Activated CD8-positive, alpha-beta T cell treated with anti-CD3 and anti-CD28 coated beads, Interleukin-2, amount 10 ng/mL, durations not matched to agents 7 days and 5 days (primary cell): ENCODE measurements around the gene KIAA0930. TPM values are rescaled to one million over a fixed set of nuclear protein-coding genes. Genes with fewer than 3 reads are reported as not detected.

Experiments used
- ATAC-seq: fragments of 150-1000 bp; cut with Tn5 transposase; one replicate; pipeline ENCODE4 v1.10.0; 2021; ENCODE audit warnings: moderate library complexity
- CTCF ChIA-PET: fragments of 350-600 bp; sonication (Branson Sonifier 250); formaldehyde crosslinking; loops from one replicate; lab custom pipeline; 2021; ENCODE audit warnings: antibody characterized with exemption; lab: Charles Lee
- POLR2A ChIA-PET: fragments of 350-600 bp; sonication (Branson Sonifier 250); formaldehyde crosslinking; loops from one replicate; lab custom pipeline; 2021; ENCODE audit warnings: antibody characterized with exemption; lab: Charles Lee
- DNase-seq: peaks from one replicate; pipeline ENCODE4 v3.0.0-alpha.2; 2020
- H3K27ac Mint-ChIP-seq: one replicate; pipeline ENCODE4 v1.8.0; 2021; ENCODE audit warnings: mild to moderate bottlenecking, mixed read lengths
- H3K27me3 Mint-ChIP-seq: one replicate; pipeline ENCODE4 v1.8.0; 2021; ENCODE audit warnings: low read depth, mixed read lengths
- H3K36me3 Mint-ChIP-seq: one replicate; pipeline ENCODE4 v1.8.0; 2021; ENCODE audit warnings: low read depth, mixed read lengths
- H3K4me1 Mint-ChIP-seq: one replicate; pipeline ENCODE4 v1.8.0; 2021; ENCODE audit warnings: low read depth, mixed read lengths
- H3K4me3 Mint-ChIP-seq: one replicate; pipeline ENCODE4 v1.8.0; 2021; ENCODE audit warnings: mild to moderate bottlenecking, mixed read lengths
- H3K9me3 Mint-ChIP-seq: one replicate; pipeline ENCODE4 v1.8.0; 2022; ENCODE audit warnings: mixed read lengths; ENCODE audit not compliant: insufficient read depth
- total RNA-seq, 2 experiments: library from RNA; stranded (reverse); gene quantifications; one replicate each; pipeline ENCODE4 v1.2.3, GENCODE V29; 2021

KIAA0930 gene
- total RNA-seq, 2 experiments from 2014 or later: 48.5 to 52.4 TPM

GRCh38 chr22:45172881-45173585, 67.7 kb downstream of the KIAA0930 start:
- POLR2A ChIA-PET: interaction anchor here (1.0 to 2.7 kb wide), 5 partner anchors 9 to 95 kb away, joined by 4 to 32 read pairs (median 4); partner anchors contain the start of gene NUP50

GRCh38 chr22:45171830-45172229, 68.9 kb downstream of the KIAA0930 start:
- Mint-ChIP-seq H3K27ac (peak overlapping the region; percentile 66), H3K9me3 (no peaks in the 10 kb centered on the region), H3K36me3 (peaks cover 83% of the 10 kb centered on the region), H3K4me3 (peak overlapping the region; percentile 6), H3K4me1 (peaks cover 80% of the 10 kb centered on the region), H3K27me3 (no peaks in the 10 kb centered on the region)
- ChIA-PET CTCF (interaction anchor here (5.0 kb wide), 1 partner anchor 8 kb away, joined by 28 read pairs; the partner anchor contains the start of gene NUP50), POLR2A (interaction anchor here (1.6 to 2.7 kb wide), 3 partner anchors 8 to 75 kb away, joined by 4 to 32 read pairs (median 5); partner anchors contain the start of gene NUP50)
- ATAC-seq: no peak
- DNase-seq: no peak

More at GRCh38 chr22:45172881-45173585, 67.7 kb downstream of the KIAA0930 start:
- H3K36me3 Mint-ChIP-seq: peaks cover 88% of the 10 kb centered on the region
- H3K27ac Mint-ChIP-seq: peak overlapping the region; percentile 79
- peaks cover 80% of the 10 kb centered on the region for H3K4me1 Mint-ChIP-seq
- peak overlapping the region; percentile 34 for H3K4me3 Mint-ChIP-seq
- H3K9me3 Mint-ChIP-seq: no peaks in the 10 kb centered on the region
- CTCF ChIA-PET: interaction anchor here (0.7 to 5.0 kb wide), 7 partner anchors 8 to 76 kb away, joined by 3 to 28 read pairs (median 4); partner anchors contain the start of gene NUP50
- peak; percentile 81 for ATAC-seq
- DNase-seq: no peak
- H3K27me3 Mint-ChIP-seq: no peaks in the 10 kb centered on the region

- ATAC-seq (no peak), DNase-seq (peak; percentile 37)
- Mint-ChIP-seq H3K4me3 (peak overlapping the region; percentile 30), H3K9me3 (no peaks in the 10 kb centered on the region), H3K27me3 (no peaks in the 10 kb centered on the region), H3K4me1 (peaks cover 82% of the 10 kb centered on the region), H3K36me3 (peaks cover 83% of the 10 kb centered on the region), H3K27ac (peak overlapping the region; percentile 73)
- POLR2A ChIA-PET: no interaction called here
- CTCF ChIA-PET: interaction anchor here (1.4 kb wide), 1 partner anchor 9 kb away, joined by 4 read pairs; no protein-coding TSS in a partner anchor
Observed at GRCh38 chr22:45169591-45170466, 70.9 kb downstream of the KIAA0930 start.

GRCh38 chr22:45166932-45167331, 73.8 kb downstream of the KIAA0930 start:
- H3K27ac Mint-ChIP-seq: no peak overlapping the region
- ATAC-seq: no peak
- H3K9me3 Mint-ChIP-seq: no peaks in the 10 kb centered on the region
- CTCF ChIA-PET: interaction anchor here (1.0 to 1.6 kb wide), 3 partner anchors 9 to 71 kb away, joined by 4 to 6 read pairs (median 4); no protein-coding TSS in a partner anchor
- H3K4me3 Mint-ChIP-seq: peak overlapping the region; percentile 0
- H3K27me3 Mint-ChIP-seq: no peaks in the 10 kb centered on the region
- peaks cover 67% of the 10 kb centered on the region for H3K36me3 Mint-ChIP-seq
- DNase-seq: no peak
- peaks cover 65% of the 10 kb centered on the region for H3K4me1 Mint-ChIP-seq
- POLR2A ChIA-PET: no interaction called here

GRCh38 chr22:45164270-45165088, 76.2 kb downstream of the KIAA0930 start:
- ATAC-seq (peak; percentile 36), DNase-seq (peak; percentile 50)
- POLR2A ChIA-PET: interaction anchor here (0.6 to 2.8 kb wide), 12 partner anchors 8 to 1424 kb away, joined by 3 to 32 read pairs (median 3); no protein-coding TSS in a partner anchor
- Mint-ChIP-seq H3K4me1 (peaks cover 62% of the 10 kb centered on the region), H3K36me3 (peaks cover 48% of the 10 kb centered on the region), H3K4me3 (peak overlapping the region; percentile 98), H3K27me3 (no peaks in the 10 kb centered on the region), H3K27ac (peak overlapping the region; percentile 97), H3K9me3 (no peaks in the 10 kb centered on the region)
- CTCF ChIA-PET: interaction anchor here (0.7 to 3.1 kb wide), 7 partner anchors 10 to 153 kb away, joined by 3 to 28 read pairs (median 3); no protein-coding TSS in a partner anchor

- peak within 1 kb of the TSS; percentile 97 for H3K27ac Mint-ChIP-seq
- H3K9me3 Mint-ChIP-seq: no peaks in the 10 kb centered on the region
- H3K4me3 Mint-ChIP-seq: peak within 1 kb of the TSS; percentile 98
- ChIA-PET POLR2A (interaction anchor here (0.6 to 2.8 kb wide), 13 partner anchors 9 to 1431 kb away, joined by 3 to 32 read pairs (median 3); no protein-coding TSS in a partner anchor), CTCF (interaction anchor here (0.9 to 3.1 kb wide), 6 partner anchors 10 to 154 kb away, joined by 3 to 28 read pairs (median 3); no protein-coding TSS in a partner anchor)
- peaks cover 64% of the 10 kb centered on the region for H3K4me1 Mint-ChIP-seq
- DNase-seq (peak; percentile 97), ATAC-seq (peak; percentile 89)
- H3K36me3 Mint-ChIP-seq: peaks cover 44% of the 10 kb centered on the region
- H3K27me3 Mint-ChIP-seq: no peaks in the 10 kb centered on the region
Observed at GRCh38 chr22:45163451-45164269, 77.0 kb downstream of the KIAA0930 start, which contains the start of gene NUP50. TSS of gene NUP50 (plus strand) at chr22:45163925. CDS start at chr22:45168178, 4,253 bp downstream.

- peak; percentile 33 for ATAC-seq
- ChIA-PET POLR2A (interaction anchor here (0.7 to 2.8 kb wide), 9 partner anchors 10 to 1431 kb away, joined by 3 to 32 read pairs (median 4); no protein-coding TSS in a partner anchor), CTCF (interaction anchor here (0.9 to 3.1 kb wide), 4 partner anchors 11 to 155 kb away, joined by 3 to 28 read pairs (median 3); no protein-coding TSS in a partner anchor)
- peaks cover 62% of the 10 kb centered on the region for H3K4me1 Mint-ChIP-seq
- H3K4me3 Mint-ChIP-seq: peak overlapping the region; percentile 94
- H3K9me3 Mint-ChIP-seq: no peaks in the 10 kb centered on the region
- H3K27me3 Mint-ChIP-seq: no peaks in the 10 kb centered on the region
- DNase-seq: peak; percentile 42
- peak overlapping the region; percentile 89 for H3K27ac Mint-ChIP-seq
- H3K36me3 Mint-ChIP-seq: peaks cover 40% of the 10 kb centered on the region
Observed at GRCh38 chr22:45163099-45163450, 77.6 kb downstream of the KIAA0930 start.

- no peak for ATAC-seq
- H3K9me3 Mint-ChIP-seq: no peaks in the 10 kb centered on the region
- peak overlapping the region; percentile 94 for H3K4me3 Mint-ChIP-seq
- H3K27me3 Mint-ChIP-seq: no peaks in the 10 kb centered on the region
- CTCF ChIA-PET: interaction anchor here (0.9 to 3.1 kb wide), 2 partner anchors 12 to 60 kb away, joined by 3 to 28 read pairs; no protein-coding TSS in a partner anchor
- H3K4me1 Mint-ChIP-seq: peaks cover 61% of the 10 kb centered on the region
- peaks cover 40% of the 10 kb centered on the region for H3K36me3 Mint-ChIP-seq
- POLR2A ChIA-PET: interaction anchor here (1.2 to 2.8 kb wide), 5 partner anchors 10 to 99 kb away, joined by 3 to 32 read pairs (median 5); no protein-coding TSS in a partner anchor
- DNase-seq: no peak
- H3K27ac Mint-ChIP-seq: peak overlapping the region; percentile 89
Observed at GRCh38 chr22:45162531-45162930, 78.2 kb downstream of the KIAA0930 start.

GRCh38 chr22:45159652-45160462, 80.8 kb downstream of the KIAA0930 start:
- Mint-ChIP-seq H3K36me3 (peaks cover 24% of the 10 kb centered on the region), H3K4me3 (no peak overlapping the region), H3K9me3 (no peaks in the 10 kb centered on the region), H3K27ac (no peak overlapping the region), H3K27me3 (no peaks in the 10 kb centered on the region), H3K4me1 (peaks cover 39% of the 10 kb centered on the region)
- ATAC-seq (no peak), DNase-seq (no peak)
- CTCF ChIA-PET: interaction anchor here (1.3 to 2.2 kb wide), 4 partner anchors 13 to 49 kb away, joined by 3 to 7 read pairs (median 5); no protein-coding TSS in a partner anchor
- POLR2A ChIA-PET: interaction anchor here (1.3 kb wide), 1 partner anchor 14 kb away, joined by 4 read pairs; no protein-coding TSS in a partner anchor
